GM19372 (cell line): ENCODE results near the gene NUDT13.
"Not testable (repeated sequence)": the region's sequence is repeated elsewhere in the genome, so short reads cannot be mapped to it uniquely, and the experiment has no call there.

Experiments
- ATAC-seq: cut with Tn5 transposase; IDR thresholded peaks from one replicate; pipeline ENCODE4 v1.9.1; 2021; ENCODE audit warnings: mild to moderate bottlenecking, low read depth, moderate library complexity; ENCODE audit not compliant: unreplicated experiment

NUDT13 gene

DNA sequence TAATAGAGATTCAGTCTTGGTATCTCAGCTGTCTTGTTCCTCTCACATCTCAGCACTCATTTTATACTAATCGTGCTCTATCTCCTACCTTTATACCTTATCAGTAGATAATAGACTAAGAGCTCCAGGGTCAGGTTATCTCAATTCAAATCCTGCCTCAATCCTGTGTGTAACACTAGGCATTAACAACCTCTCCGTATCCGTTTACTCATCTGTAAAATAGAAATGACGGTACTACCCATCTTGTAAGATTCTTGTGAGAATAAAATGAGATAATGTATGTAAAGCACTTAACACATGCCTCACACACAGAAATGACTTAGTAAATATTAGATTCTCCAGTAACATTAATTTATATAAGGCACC is 13.0 kb upstream of the NUDT13 start:
- no peak for ATAC-seq

DNA sequence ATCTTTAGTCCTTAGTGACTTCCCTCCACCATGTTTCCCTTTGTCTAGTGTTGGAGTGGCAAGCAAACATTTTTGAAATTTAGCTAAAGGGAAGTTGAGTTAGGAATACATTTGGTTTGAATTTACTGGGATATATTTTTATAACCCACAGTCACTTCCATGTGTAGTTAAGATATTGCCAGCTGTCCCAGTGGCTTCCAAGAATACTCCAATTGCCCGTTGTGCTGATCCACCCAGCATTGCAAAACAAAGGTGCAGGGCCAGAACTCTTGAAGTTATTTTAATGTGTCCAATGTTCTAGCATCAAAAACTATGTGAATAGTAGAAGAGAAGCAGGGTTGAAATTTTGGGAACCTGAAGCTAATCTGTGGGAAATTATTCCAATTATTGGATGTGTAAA is 11.1 kb upstream of the NUDT13 start:
- ATAC-seq, result no peak

DNA sequence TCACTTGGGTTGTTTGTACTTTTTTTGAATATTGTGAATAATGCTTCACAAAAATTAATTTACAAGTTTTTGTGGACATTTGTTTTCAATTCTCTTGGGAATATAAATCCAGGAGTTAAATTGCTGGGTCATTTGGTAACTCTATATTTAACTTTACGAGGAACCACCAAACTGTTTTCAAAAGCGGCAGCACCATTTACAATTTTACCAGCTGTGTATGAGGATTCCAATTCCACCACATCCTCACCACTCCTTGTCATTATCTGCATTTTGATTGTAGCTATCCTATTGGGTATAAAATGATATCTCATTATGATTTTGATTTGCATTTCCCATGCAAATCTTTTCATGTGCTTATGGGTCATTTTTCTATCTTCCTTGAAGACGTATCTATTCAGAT is 4.0 kb upstream of the NUDT13 start:
- ATAC-seq, result no peak

DNA sequence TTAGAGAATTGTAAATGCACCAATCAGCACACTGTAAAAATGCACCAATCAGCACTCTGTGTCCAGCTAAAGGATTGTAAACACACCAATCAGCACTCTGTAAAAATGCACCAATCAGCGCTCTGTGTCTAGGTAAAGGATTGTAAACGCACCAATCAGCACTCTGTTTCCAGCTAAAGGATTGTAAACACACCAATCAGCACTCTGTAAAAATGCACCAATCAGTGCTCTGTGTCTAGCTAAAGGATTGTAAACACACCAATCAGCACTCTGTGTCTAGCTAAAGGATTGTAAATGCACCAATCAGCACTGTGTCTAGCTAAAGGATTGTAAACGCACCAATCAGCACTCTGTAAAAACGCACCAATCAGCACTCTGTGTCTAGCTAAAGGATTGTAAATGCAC is 1.0 kb upstream of the NUDT13 start:
- ATAC-seq, result not testable (repeated sequence)

DNA sequence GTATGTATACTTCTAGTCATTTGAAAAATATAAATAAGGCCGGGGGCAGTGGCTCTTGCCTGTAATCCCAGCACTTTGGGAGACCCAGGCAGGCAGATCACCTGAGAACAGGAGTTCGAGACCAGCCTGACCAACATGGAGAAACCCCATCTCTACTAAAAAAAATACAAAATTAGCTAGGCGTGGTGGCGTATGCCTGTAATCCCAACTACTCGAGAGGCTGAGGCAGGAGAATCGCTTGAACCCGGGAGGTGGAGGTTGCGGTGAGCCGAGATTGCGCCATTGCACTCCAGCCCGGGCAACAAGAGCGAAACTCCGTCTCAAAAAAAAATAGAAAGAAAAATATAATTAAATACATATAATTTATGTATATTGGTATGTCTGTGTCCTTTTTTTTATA is 1.8 kb downstream of the NUDT13 start:
- not testable (repeated sequence) for ATAC-seq

DNA sequence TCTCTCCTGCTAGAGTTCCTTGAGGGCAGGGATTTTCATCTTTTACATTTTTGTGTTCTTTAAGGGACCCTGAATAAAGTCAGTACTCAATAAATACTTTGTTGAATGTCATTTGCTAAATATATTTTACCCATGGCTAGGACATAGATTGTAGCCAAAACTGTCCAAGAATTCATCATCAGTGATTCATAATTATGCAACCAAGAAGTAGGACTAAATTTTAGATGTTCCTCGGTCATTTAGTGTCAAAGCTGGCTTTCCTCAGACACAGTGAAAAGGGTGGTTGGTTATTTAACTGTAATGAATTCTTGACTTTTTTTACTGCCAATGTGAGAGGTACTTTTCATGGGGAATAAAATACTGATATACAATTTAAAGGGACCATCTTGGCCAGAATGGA is 3.3 kb downstream of the NUDT13 start:
- ATAC-seq, result no peak

DNA sequence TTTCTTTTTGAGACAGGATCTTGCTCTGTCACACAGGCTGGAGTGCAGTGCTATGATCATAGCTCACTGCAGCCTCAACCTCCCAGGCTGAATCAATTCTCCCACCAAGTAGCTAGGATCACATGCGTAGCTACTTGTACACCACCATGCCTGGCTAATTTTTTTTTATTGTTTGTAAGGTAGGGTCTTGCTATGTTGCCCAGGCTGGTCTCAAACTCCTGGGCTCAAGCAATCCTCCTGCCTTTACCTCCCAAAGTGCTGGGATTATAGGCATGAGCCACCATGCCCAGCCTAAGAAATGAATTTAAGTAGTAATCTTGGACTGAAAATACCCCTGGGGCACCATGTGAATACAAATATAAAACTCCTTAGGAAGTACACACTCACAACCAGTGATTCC is 5.8 kb downstream of the NUDT13 start:
- ATAC-seq, result no peak

DNA sequence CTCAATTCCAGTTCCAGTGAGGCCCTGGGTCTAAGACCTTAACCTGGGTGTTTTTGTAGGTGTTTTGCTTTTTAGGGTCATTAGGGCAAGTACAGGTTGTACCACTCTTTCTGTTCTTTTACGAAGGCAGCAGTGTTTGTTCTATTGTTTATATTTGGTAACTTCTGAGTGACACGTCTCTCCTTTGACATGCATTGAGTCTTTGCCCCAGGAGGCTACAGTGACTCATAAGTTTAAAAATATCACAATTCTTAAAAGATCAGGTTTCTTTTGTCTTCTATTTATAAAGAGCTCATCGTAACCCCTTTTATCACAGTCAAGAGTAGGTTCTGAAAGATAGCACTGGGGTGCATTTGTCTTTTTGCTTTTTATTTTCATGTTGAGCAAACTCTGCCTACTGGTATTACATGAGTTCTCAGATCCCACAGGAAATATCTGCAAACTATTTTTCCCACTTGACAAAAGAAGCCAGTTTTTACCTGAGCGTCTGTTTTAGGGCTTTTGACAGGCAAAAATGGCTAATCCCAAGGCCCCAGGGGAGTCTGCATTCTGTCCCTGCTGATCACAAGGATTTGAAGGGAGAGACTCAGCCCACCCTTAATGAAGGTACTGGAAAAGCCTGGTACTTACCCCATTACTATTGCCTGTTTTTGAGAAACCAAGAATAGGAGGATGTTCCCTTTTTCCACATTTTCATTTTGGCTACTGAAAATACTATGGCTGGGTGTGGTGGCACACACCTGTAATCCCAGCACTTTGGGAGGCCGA is 7.9 kb downstream of the NUDT13 start:
- peak; percentile 79 for ATAC-seq

DNA sequence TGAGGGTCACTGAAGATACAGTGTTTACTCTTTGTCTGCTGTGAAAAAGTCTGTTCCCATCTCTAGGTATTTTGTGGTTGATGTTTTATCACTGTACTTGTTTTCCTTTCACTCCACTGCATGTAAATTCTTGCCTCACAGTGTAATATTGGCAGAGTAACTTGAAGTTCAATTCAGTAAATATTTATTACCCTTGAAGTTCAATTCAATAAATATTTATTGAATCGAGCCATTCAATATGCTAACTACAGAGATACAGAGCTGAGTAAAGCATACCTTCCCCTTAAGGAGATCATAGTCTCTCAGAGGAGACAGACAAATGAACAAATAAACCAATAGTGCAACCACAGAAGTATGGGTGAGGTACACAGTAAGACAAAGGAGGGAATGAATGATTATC is 9.2 kb downstream of the NUDT13 start:
- ATAC-seq, result no peak

DNA sequence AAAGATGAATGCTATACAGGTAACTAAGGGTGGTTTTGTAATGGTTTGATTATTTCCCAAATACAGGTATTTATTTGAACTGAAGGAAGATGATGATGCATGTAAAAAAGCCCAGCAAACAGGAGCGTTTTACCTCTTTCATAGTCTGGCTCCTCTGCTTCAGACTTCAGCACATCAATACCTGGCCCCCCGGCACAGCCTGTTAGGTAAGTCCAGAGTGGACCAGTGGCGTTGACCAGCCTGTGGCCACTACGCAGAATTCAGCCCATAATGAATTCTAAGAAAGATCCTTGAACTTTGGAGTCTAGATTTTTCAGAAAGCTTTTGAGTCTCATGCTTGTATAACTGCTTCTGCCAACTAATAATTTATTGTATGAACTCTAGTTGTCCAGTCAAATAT is 9.7 kb downstream of the NUDT13 start:
- ATAC-seq, result no peak

DNA sequence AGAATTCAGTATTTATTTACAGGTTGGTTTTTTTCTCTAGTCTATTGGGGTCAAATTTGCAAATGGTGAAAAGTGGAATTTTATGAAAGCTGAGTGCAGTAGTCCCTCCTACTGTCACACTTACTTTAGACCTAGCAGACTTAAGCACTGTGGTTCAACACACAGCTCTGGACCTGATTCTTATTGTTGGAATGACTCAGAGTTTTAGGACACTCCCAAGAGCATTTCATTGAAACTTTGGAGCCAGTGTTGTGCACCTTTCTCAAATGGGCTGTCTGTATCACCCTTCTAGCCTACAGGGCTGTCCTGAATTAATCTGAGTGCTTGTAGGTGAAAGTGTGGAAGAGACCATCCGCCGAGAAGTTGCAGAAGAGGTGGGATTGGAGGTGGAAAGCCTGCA is 16.1 kb downstream of the NUDT13 start:
- ATAC-seq, result no peak

DNA sequence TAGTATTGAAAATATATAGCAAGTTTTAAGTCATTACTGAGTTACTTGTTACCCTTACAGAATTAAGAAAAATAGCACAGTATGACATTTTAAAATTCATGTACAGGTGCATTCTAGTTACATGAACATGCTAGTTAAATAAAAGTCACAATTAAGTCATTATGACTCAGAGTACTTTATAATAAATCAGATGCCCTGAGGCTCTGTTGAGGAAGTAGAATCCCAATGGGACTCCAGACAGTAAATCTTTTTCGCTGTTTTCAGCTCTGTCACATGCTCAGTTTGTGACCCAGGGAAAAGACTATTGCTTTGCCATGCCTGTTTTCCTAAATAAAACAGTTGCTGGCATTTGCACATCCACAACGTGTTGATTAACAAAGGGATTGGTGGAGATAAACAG is 21.0 kb downstream of the NUDT13 start:
- ATAC-seq, result no peak

DNA sequence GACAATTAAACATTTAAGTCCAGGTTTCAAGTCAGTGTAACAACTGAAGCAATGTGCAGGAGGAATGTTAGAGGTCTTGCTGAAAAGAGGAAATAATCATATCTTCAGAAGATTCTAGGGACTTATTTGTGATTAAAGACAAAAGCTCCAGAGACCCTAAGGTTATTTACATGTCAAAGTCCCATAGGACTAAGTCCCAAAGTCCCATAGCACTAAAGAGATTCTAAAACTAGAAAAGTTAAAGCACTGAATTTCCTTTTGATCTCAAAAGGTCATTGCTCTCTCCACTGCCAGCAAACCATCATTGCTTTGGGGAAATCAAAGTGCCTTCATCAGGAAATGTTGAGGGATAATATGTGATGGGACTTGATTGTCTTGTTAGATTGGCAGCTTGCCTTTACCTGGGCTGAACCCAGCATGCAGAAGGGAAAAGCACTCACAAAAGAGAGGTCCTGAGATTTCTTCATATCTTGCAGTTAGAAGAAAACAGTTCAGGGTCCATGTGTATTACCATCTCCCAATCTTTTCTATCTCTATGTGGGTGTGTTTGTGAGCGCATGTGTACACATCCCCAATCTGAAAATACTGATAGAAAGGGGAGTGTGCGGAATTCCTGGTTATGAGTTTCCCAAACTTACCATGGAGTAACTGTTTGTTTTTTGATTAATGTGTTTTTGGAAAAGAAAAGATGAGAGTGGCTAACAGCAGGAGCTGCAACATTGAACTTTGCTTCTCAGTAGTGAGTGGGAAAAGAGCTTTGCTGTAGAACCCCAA is 21.8 kb downstream of the NUDT13 start:
- no peak for ATAC-seq

DNA sequence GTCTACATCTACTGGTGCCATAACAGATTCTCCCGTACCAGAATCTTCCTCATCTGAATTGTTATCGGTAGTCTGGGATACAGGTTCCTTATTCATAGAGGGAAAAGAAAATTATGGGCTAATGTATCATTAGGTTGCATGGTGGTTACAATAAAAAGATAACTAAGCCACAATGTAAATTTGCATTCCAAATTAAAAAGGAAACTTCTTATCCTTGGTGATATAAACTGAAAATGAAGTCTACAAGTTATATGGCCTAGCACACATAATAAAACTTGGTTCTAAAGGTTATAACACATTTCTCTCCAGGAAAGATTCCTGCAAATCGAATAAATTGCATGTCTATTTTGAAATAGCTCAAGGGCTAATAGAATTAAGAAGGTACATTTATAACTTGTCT is 24.5 kb downstream of the NUDT13 start:
- ATAC-seq, result no peak

DNA sequence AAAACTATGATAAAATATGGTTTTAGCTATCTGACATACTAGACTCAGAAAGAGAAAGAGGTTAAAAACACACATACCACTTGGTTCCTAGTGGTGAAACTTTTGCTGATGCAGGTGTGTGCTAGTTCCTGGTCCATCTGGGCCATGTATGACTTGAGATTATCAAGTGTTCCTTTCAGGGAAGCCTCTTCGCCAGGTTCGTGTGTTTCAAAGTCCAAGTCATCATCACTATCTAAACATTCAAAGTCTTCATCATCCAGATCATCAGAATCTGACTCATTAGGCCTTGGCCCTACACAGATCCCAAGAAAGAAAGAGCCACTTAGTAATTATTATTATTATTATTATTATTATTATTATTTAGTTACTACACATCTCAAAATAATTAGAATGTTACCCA is 26.4 kb downstream of the NUDT13 start:
- ATAC-seq, result no peak

DNA sequence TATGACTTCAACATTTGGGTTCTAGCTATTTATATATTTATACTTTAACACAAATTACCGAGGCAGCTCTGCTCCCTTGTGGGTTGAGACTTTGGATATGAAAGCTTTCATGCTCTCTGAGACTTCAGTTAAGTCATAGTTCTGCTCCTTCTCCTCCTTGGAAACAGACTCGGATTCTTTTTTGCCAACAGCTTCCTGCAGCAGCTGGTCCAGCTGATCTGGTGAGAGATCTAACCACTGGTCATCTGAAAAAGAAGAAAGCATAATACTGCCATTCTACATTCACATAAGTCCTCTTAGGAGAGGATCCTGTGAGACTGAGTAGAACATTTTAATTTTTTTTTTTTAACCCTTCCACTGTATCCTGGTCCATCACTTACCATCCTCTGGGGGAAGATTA is 29.0 kb downstream of the NUDT13 start:
- no peak for ATAC-seq

DNA sequence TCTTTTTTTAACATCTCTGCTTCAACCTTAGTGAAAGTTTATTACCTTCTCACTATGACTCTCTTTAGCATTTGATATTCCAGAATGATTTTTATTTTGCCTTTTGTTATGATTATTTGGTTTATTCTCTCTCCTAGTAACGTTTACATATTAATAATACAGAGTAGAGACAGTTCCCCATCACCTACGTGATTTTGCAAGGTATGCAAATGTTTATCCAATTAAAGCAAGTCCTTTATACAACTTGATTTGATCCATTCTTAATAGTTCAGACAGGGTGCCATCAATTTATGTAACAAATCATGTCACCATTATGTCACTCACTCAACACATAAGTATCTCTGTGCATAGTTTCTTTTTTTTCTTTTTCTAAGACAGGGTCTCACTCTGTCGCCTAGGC is 31.3 kb downstream of the NUDT13 start:
- no peak for ATAC-seq

DNA sequence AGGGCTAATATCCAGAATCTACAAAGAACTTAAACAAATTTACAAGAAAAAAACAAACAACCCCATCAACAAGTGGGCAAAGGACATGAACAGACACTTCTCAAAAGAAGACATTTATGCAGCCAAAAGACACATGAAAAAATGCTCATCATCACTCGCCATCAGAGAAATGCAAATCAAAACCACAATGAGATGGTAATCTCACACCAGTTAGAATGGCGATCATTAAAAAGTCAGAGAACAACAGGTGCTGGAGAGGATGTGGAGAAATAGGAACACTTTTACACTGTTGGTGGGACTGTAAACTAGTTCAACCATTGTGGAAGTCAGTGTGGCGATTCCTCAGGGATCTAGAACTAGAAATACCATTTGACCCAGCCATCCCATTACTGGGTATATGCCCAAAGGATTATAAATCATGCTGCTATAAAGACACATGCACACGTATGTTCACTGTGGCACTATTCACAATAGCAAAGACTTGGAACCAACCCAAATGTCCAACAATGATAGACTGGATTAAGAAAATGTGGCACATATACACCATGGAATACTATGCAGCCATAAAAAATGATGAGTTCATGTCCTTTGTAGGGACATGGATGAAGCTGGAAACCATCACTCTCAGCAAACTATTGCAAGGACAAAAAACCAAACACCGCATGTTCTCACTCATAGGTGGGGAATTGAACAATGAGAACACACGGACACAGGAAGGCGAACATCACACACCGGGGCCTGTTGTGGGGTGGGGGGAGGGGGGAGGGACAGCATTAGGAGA is 40.6 kb downstream of the NUDT13 start:
- not testable (repeated sequence) for ATAC-seq

DNA sequence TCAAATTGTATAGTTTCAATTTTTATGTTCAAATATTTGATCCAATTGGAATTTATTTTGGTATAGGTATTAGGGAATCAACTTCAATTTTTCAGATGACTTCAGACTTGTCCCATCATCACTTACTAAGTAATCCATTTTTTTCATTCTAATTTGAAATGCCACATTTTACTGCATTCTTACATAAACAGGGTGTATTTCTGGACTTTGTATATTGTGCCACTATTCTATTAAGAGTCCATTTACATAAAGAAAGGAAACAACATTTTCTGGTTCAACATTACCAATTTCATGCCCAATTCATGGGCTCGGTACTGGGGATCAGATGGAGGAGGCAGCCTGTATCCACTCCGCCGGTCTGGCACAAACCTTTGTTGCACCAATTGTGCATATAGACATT is 41.8 kb downstream of the NUDT13 start:
- ATAC-seq, result no peak

DNA sequence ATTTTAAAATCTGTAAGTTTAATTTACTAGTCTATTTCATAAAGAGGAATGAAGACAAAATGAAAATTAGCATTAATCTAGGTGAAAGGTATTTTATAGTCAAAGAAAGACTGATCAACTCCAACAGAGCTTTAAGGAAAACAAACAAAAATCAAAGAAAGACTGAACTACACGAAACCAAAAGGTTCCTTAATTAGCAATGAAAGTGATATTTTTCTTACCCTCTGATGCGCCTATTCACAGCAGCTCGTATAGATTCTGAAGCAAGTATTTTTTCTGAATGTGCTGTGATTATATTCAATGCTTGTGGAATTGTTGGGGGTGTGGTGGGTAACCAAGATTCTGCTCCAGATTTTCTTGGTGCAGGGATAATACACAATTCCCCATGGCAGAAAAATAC is 45.8 kb downstream of the NUDT13 start:
- ATAC-seq, result no peak

DNA sequence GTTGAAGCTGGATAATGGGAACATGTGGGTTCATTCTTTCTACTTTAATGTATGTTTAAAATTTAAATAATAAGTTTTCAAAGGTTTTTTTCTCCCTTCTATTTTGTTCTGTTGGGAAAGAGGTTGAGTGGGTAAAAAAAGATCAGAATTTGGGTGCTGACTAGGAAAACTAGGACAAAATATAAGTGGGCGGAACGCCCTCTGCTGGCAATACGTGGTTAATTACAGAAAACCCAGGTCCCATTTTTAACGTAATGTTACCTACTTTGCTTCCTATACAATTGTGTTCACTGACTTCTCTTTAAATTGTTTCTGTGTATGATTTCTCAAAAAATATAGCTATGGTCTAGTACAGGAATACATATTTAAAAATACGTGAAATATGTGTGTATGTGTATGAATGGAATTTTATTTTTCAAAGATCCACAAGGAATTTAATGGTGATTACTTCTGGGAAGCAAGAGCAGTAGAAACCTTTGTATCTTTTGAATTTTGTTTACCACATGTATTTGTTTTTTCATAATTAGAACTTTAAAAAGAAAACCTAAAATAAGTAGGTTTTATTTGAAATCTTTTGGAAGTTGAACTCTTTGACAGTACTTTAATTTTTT is 48.9 kb downstream of the NUDT13 start:
- ATAC-seq, result no peak
